Measurements from ENCODE around the gene SH2D1B.

- TF ChIP-seq POLR2AphosphoS5 (IDR thresholded peaks at IDR 0.05; ENCODE audit: low read depth, low read length) (no peak), POLR2A (IDR thresholded peaks at IDR 0.05; ENCODE audit: low read depth, low read length) (no peak), TAF1 (IDR thresholded peaks at IDR 0.05; ENCODE audit: borderline replicate concordance, low read depth, low read length) (no peak)
Observed at GRCh38 chr1:162353078-162353477, 58.9 kb downstream of the SH2D1B start.
